ENCODE results near the gene ITSN2. TPM values are rescaled to one million over a fixed set of nuclear protein-coding genes. Genes with fewer than 3 reads are reported as not detected.
A peak's percentile ranks its signal among the peaks of the same experiment; 100 is the strongest.
"Not testable (repeated sequence)": the region's sequence is repeated elsewhere in the genome, so short reads cannot be mapped to it uniquely, and the experiment has no call there.

ITSN2 gene
- polyA plus RNA-seq (2013, experiment 1 of 2), result 15.8 TPM
- polyA plus RNA-seq (2013, experiment 2 of 2), result 14.7 TPM

GRCh38 chr2:24360050-24360962 lies at the start of gene ITSN2:
Gene ITSN2, minus strand, starts transcription at chr2:24360536. Its CDS starts 32,454 bp downstream, at chr2:24328082.
- Histone ChIP-seq H3K4me3 (ENCODE audit: extremely low read depth, insufficient read depth, low read length, poor library complexity, severe bottlenecking) (peak within 1 kb of the TSS; percentile 82), H3K36me3 (ENCODE audit: control insufficient read depth, insufficient read depth, low read length) (no peaks in the 10 kb centered on the region), H3K27ac (ENCODE audit: low read depth, low read length, severe bottlenecking) (no peak within 1 kb of the TSS), H3K9me3 (ENCODE audit: control insufficient read depth, low read length) (no peaks in the 10 kb centered on the region), H3K4me1 (ENCODE audit: control insufficient read depth, insufficient read depth, low read length, poor library complexity, severe bottlenecking) (no peaks in the 10 kb centered on the region)
- 1% methylated on average over 39 to 74 of the region's 96 CpGs for WGBS, 2 experiments (ENCODE audit: insufficient coverage in 2 of 2)

- Histone ChIP-seq H3K4me3 (ENCODE audit: extremely low read depth, insufficient read depth, low read length, poor library complexity, severe bottlenecking) (no peak overlapping the region), H3K4me1 (ENCODE audit: control insufficient read depth, insufficient read depth, low read length, poor library complexity, severe bottlenecking) (peaks cover 3% of the 10 kb centered on the region), H3K36me3 (ENCODE audit: control insufficient read depth, insufficient read depth, low read length) (no peaks in the 10 kb centered on the region), H3K27ac (ENCODE audit: low read depth, low read length, severe bottlenecking) (no peak overlapping the region), H3K9me3 (ENCODE audit: control insufficient read depth, low read length) (no peaks in the 10 kb centered on the region)
- WGBS, 2 experiments (ENCODE audit: insufficient coverage in 2 of 2), result 73 to 88% methylated on average over 1 to 4 of the region's 5 CpGs
Measured at GRCh38 chr2:24409171-24409570, 48.8 kb upstream of the ITSN2 start.

- H3K27ac ChIP-seq (ENCODE audit: low read depth, low read length, severe bottlenecking); H3K9me3 ChIP-seq (ENCODE audit: control insufficient read depth, low read length); H3K36me3 ChIP-seq (ENCODE audit: control insufficient read depth, insufficient read depth, low read length); H3K4me1 ChIP-seq (ENCODE audit: control insufficient read depth, insufficient read depth, low read length, poor library complexity, severe bottlenecking); H3K4me3 ChIP-seq (ENCODE audit: extremely low read depth, insufficient read depth, low read length, poor library complexity, severe bottlenecking): not testable (repeated sequence)
- 85 to 93% methylated on average over 3 to 4 of the region's 8 CpGs for WGBS, 2 experiments (ENCODE audit: insufficient coverage in 2 of 2)
Measured at GRCh38 chr2:24408704-24409103, 48.4 kb upstream of the ITSN2 start.

- Histone ChIP-seq H3K27ac (ENCODE audit: low read depth, low read length, severe bottlenecking) (no peak overlapping the region), H3K36me3 (ENCODE audit: control insufficient read depth, insufficient read depth, low read length) (no peaks in the 10 kb centered on the region), H3K4me3 (ENCODE audit: extremely low read depth, insufficient read depth, low read length, poor library complexity, severe bottlenecking) (no peak overlapping the region), H3K4me1 (ENCODE audit: control insufficient read depth, insufficient read depth, low read length, poor library complexity, severe bottlenecking) (peaks cover 3% of the 10 kb centered on the region), H3K9me3 (ENCODE audit: control insufficient read depth, low read length) (no peaks in the 10 kb centered on the region)
- WGBS, 2 experiments (ENCODE audit: insufficient coverage in 2 of 2), result 86 to 90% methylated on average over 4 to 5 of the region's 7 CpGs
Measured at GRCh38 chr2:24404491-24404921, 44.2 kb upstream of the ITSN2 start.

GRCh38 chr2:24403832-24404212 lies 43.5 kb upstream of the ITSN2 start:
- Histone ChIP-seq H3K9me3 (ENCODE audit: control insufficient read depth, low read length) (no peaks in the 10 kb centered on the region), H3K4me1 (ENCODE audit: control insufficient read depth, insufficient read depth, low read length, poor library complexity, severe bottlenecking) (peaks cover 3% of the 10 kb centered on the region), H3K36me3 (ENCODE audit: control insufficient read depth, insufficient read depth, low read length) (no peaks in the 10 kb centered on the region), H3K4me3 (ENCODE audit: extremely low read depth, insufficient read depth, low read length, poor library complexity, severe bottlenecking) (no peak overlapping the region), H3K27ac (ENCODE audit: low read depth, low read length, severe bottlenecking) (no peak overlapping the region)
- WGBS, 2 experiments (ENCODE audit: insufficient coverage in 2 of 2), result 100% methylated on average over 1 of the region's 6 CpGs

GRCh38 chr2:24403168-24403831 lies 43.0 kb upstream of the ITSN2 start:
- WGBS, 2 experiments (ENCODE audit: insufficient coverage in 2 of 2), result 80 to 96% methylated on average over 6 of the region's 22 CpGs
- no peak overlapping the region for H3K4me3 ChIP-seq (ENCODE audit: extremely low read depth, insufficient read depth, low read length, poor library complexity, severe bottlenecking)
- peaks cover 3% of the 10 kb centered on the region for H3K4me1 ChIP-seq (ENCODE audit: control insufficient read depth, insufficient read depth, low read length, poor library complexity, severe bottlenecking)
- no peak overlapping the region for H3K27ac ChIP-seq (ENCODE audit: low read depth, low read length, severe bottlenecking)
- H3K9me3 ChIP-seq (ENCODE audit: control insufficient read depth, low read length), result no peaks in the 10 kb centered on the region
- H3K36me3 ChIP-seq (ENCODE audit: control insufficient read depth, insufficient read depth, low read length), result no peaks in the 10 kb centered on the region

- H3K36me3 ChIP-seq (ENCODE audit: control insufficient read depth, insufficient read depth, low read length), result no peaks in the 10 kb centered on the region
- 89 to 97% methylated on average over 24 to 35 of the region's 38 CpGs for WGBS, 2 experiments (ENCODE audit: insufficient coverage in 2 of 2)
- peaks cover 3% of the 10 kb centered on the region for H3K4me1 ChIP-seq (ENCODE audit: control insufficient read depth, insufficient read depth, low read length, poor library complexity, severe bottlenecking)
- no peak overlapping the region for H3K4me3 ChIP-seq (ENCODE audit: extremely low read depth, insufficient read depth, low read length, poor library complexity, severe bottlenecking)
- no peaks in the 10 kb centered on the region for H3K9me3 ChIP-seq (ENCODE audit: control insufficient read depth, low read length)
- no peak overlapping the region for H3K27ac ChIP-seq (ENCODE audit: low read depth, low read length, severe bottlenecking)
Measured at GRCh38 chr2:24402242-24403097, 42.1 kb upstream of the ITSN2 start.

GRCh38 chr2:24400207-24400907 lies 40.0 kb upstream of the ITSN2 start:
- WGBS, 2 experiments (ENCODE audit: insufficient coverage in 2 of 2), result 86 to 89% methylated on average over 13 to 14 of the region's 18 CpGs
- no peak overlapping the region for H3K27ac ChIP-seq (ENCODE audit: low read depth, low read length, severe bottlenecking)
- H3K4me1 ChIP-seq (ENCODE audit: control insufficient read depth, insufficient read depth, low read length, poor library complexity, severe bottlenecking), result peaks cover 3% of the 10 kb centered on the region
- no peaks in the 10 kb centered on the region for H3K36me3 ChIP-seq (ENCODE audit: control insufficient read depth, insufficient read depth, low read length)
- H3K9me3 ChIP-seq (ENCODE audit: control insufficient read depth, low read length), result no peaks in the 10 kb centered on the region
- no peak overlapping the region for H3K4me3 ChIP-seq (ENCODE audit: extremely low read depth, insufficient read depth, low read length, poor library complexity, severe bottlenecking)

GRCh38 chr2:24399434-24400206 lies 39.3 kb upstream of the ITSN2 start:
- Histone ChIP-seq H3K27ac (ENCODE audit: low read depth, low read length, severe bottlenecking) (no peak overlapping the region), H3K36me3 (ENCODE audit: control insufficient read depth, insufficient read depth, low read length) (no peaks in the 10 kb centered on the region), H3K4me3 (ENCODE audit: extremely low read depth, insufficient read depth, low read length, poor library complexity, severe bottlenecking) (no peak overlapping the region), H3K9me3 (ENCODE audit: control insufficient read depth, low read length) (no peaks in the 10 kb centered on the region), H3K4me1 (ENCODE audit: control insufficient read depth, insufficient read depth, low read length, poor library complexity, severe bottlenecking) (no peaks in the 10 kb centered on the region)
- WGBS, 2 experiments (ENCODE audit: insufficient coverage in 2 of 2), result 96 to 97% methylated on average over 6 to 7 of the region's 10 CpGs

All from mesodermal cell (in vitro differentiated cells).